Suprapubic skin (tissue), 4 donors: ENCODE measurements around the gene PTPRF. TPM values are rescaled to one million over a fixed set of nuclear protein-coding genes. Genes with fewer than 3 reads are reported as not detected.

ENCODE experiments used
- DNase-seq, 2 donors: peaks; one replicate each; pipeline ENCODE4 v3.0.0-alpha.2; 2019; ENCODE audit warnings: low spot score in 2 of 2
- H3K27ac ChIP-seq: fragments of 200-600 bp; sonication (generic); one replicate; pipeline ENCODE4 v1.5.1; 2019
- H3K27me3 ChIP-seq: fragments of 200-600 bp; sonication (generic); one replicate; pipeline ENCODE4 v1.5.1; 2019
- H3K36me3 ChIP-seq: fragments of 200-600 bp; sonication (generic); one replicate; pipeline ENCODE4 v1.5.1; 2019
- H3K4me1 ChIP-seq: fragments of 200-600 bp; sonication (generic); one replicate; pipeline ENCODE4 v1.5.1; 2019
- H3K4me3 ChIP-seq: fragments of 200-600 bp; sonication (generic); one replicate; pipeline ENCODE4 v1.5.1; 2019; ENCODE audit warnings: mild to moderate bottlenecking
- H3K9me3 ChIP-seq: fragments of 200-600 bp; sonication (generic); one replicate; pipeline ENCODE4 v1.5.1; 2019
- CTCF ChIP-seq, 2 donors: fragments of 200-600 bp in 1 of 2; fragments of 450-650 bp in 1 of 2; sonication (generic) in 1 of 2; IDR thresholded peaks; one replicate each; pipeline ENCODE4 v1.5.1; 2016 to 2019; ENCODE audit warnings: antibody characterized with exemption in 2 of 2, mild to moderate bottlenecking in 1 of 2, moderate library complexity in 1 of 2
- EP300 ChIP-seq: sonication (generic); formaldehyde crosslinking; IDR thresholded peaks from one replicate; pipeline ENCODE4 v1.6.1; 2017; ENCODE audit warnings: antibody characterized with exemption
- POLR2A ChIP-seq, 2 donors: fragments of 450-650 bp; IDR thresholded peaks; one replicate each; pipeline ENCODE4 v1.6.1; 2017; ENCODE audit warnings: antibody characterized with exemption in 2 of 2, mild to moderate bottlenecking in 2 of 2, moderate library complexity in 2 of 2
- POLR2AphosphoS5 ChIP-seq, 3 donors: sonication (generic); formaldehyde crosslinking; IDR thresholded peaks; one replicate each; pipeline ENCODE4 v1.6.1; 2017; ENCODE audit warnings: antibody characterized with exemption in 3 of 3
- WGBS: methylation state at CpG from one replicate; pipeline ENCODE4 v1.1.5; 2018; 5-methylcytosine and 5-hydroxymethylcytosine counted together
- total RNA-seq, 4 donors: library from RNA; depleted of rRNA; stranded (reverse); fragments of >200 nt; gene quantifications; one replicate each; pipeline ENCODE4 v1.1.0, GENCODE V29; 2016

PTPRF gene
- total RNA-seq, 4 donors from 2014 or later: 209 to 373 (median 289) TPM

DNA sequence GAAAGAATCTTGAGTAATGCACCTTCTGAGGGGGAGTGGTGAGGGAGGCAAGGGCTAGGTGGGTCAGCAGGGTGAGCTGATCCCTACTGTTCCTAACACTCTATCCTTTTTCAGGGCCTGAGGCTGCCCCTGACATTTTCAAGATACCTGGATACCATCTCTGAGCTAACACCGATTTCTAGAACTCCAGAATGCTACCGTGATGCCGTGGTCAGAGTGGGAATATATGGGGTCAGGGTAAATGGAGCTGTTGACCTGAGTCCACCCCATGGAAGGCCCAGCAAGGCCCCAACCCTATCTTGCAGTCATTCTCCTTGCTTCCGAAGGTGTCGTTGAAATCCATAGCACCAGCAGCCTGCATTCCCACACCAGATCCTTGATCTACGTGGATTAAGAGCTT is 18.0 kb upstream of the PTPRF start:
- Histone ChIP-seq H3K27ac (no peak overlapping the region), H3K9me3 (no peaks in the 10 kb centered on the region), H3K27me3 (no peaks in the 10 kb centered on the region), H3K4me3 (no peak overlapping the region), H3K4me1 (peaks cover 9% of the 10 kb centered on the region), H3K36me3 (no peaks in the 10 kb centered on the region)
- 94% methylated on average over 6 of the region's 6 CpGs for WGBS
- DNase-seq: peak in 1 of 2 donors; percentile 41
- TF ChIP-seq EP300: no peak
- TF ChIP-seq POLR2A (IDR thresholded peaks at IDR 0.05): no peak

- 88% methylated on average over 5 of the region's 5 CpGs for WGBS
- H3K9me3 ChIP-seq: no peaks in the 10 kb centered on the region
- TF ChIP-seq POLR2A (IDR thresholded peaks at IDR 0.05): no peak
- TF ChIP-seq POLR2AphosphoS5 (IDR thresholded peaks at IDR 0.05): no peak
- no peak for TF ChIP-seq EP300
- TF ChIP-seq CTCF (IDR thresholded peaks at IDR 0.05): no peak
- no peaks in the 10 kb centered on the region for H3K36me3 ChIP-seq
- no peaks in the 10 kb centered on the region for H3K27me3 ChIP-seq
- peaks cover 6% of the 10 kb centered on the region for H3K4me1 ChIP-seq
- DNase-seq: peak in 1 of 2 donors; percentile 6
- H3K27ac ChIP-seq: no peak overlapping the region
- no peak overlapping the region for H3K4me3 ChIP-seq
Measured at GRCh38 chr1:43513471-43514173, 17.1 kb upstream of the PTPRF start.

GRCh38 chr1:43518935-43519686 is 11.6 kb upstream of the PTPRF start:
- TF ChIP-seq CTCF (IDR thresholded peaks at IDR 0.05) (no peak), EP300 (no peak)
- Histone ChIP-seq H3K27me3 (peaks cover 9% of the 10 kb centered on the region), H3K4me3 (no peak overlapping the region), H3K36me3 (no peaks in the 10 kb centered on the region), H3K9me3 (no peaks in the 10 kb centered on the region), H3K4me1 (no peaks in the 10 kb centered on the region), H3K27ac (no peak overlapping the region)
- DNase-seq: peak in 1 of 2 donors; percentile 11
- WGBS: 82% methylated on average over 11 of the region's 11 CpGs

- 70% methylated on average over 3 of the region's 3 CpGs for WGBS
- H3K36me3 ChIP-seq: no peaks in the 10 kb centered on the region
- H3K27ac ChIP-seq: no peak overlapping the region
- peak in 1 of 2 donors; percentile 6 for DNase-seq
- no peaks in the 10 kb centered on the region for H3K4me1 ChIP-seq
- TF ChIP-seq POLR2AphosphoS5 (IDR thresholded peaks at IDR 0.05): no peak
- no peak for TF ChIP-seq EP300
- no peaks in the 10 kb centered on the region for H3K9me3 ChIP-seq
- no peak overlapping the region for H3K4me3 ChIP-seq
- H3K27me3 ChIP-seq: peaks cover 9% of the 10 kb centered on the region
Measured at GRCh38 chr1:43520100-43520778, 10.4 kb upstream of the PTPRF start.

DNA sequence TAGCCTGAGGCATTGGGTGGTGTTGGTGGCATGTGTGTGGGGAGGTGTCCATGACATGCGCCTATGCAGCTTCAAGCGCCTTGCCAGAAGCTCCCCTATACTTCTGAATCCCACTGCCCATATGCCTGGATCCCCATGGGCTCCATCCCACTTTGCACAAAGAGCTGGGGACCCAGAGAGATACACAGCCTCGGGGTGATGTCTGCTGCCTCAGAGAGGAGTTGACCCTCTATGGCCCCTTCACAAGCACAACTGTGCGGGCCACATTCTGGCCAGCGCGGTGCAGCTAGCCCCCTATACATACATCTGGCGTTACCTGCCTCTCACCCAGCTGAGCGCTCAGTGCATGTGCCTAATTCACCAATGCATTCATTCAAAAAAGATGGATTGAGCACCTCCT is 9.6 kb upstream of the PTPRF start:
- Histone ChIP-seq H3K9me3 (no peaks in the 10 kb centered on the region), H3K4me1 (no peaks in the 10 kb centered on the region), H3K36me3 (no peaks in the 10 kb centered on the region), H3K4me3 (no peak overlapping the region), H3K27me3 (peaks cover 9% of the 10 kb centered on the region), H3K27ac (no peak overlapping the region)
- DNase-seq: peak in 1 of 2 donors; percentile 45
- no peak for TF ChIP-seq EP300
- TF ChIP-seq POLR2A (IDR thresholded peaks at IDR 0.05): no peak
- no peak for TF ChIP-seq POLR2AphosphoS5 (IDR thresholded peaks at IDR 0.05)
- no peak for TF ChIP-seq CTCF (IDR thresholded peaks at IDR 0.05)
- 94% methylated on average over 3 of the region's 8 CpGs for WGBS

GRCh38 chr1:43521756-43522155 is 8.9 kb upstream of the PTPRF start:
- 82% methylated on average over 8 of the region's 8 CpGs for WGBS
- Histone ChIP-seq H3K27ac (no peak overlapping the region), H3K4me3 (no peak overlapping the region), H3K4me1 (no peaks in the 10 kb centered on the region), H3K9me3 (no peaks in the 10 kb centered on the region), H3K36me3 (no peaks in the 10 kb centered on the region), H3K27me3 (peaks cover 9% of the 10 kb centered on the region)
- TF ChIP-seq CTCF (IDR thresholded peaks at IDR 0.05) (no peak), POLR2A (IDR thresholded peaks at IDR 0.05) (no peak), EP300 (no peak), POLR2AphosphoS5 (IDR thresholded peaks at IDR 0.05) (no peak)
- peak; percentile 27 to 32 for DNase-seq
